GM12878 (cell line): ENCODE results near the gene IL21. TPM values are rescaled to one million over a fixed set of nuclear protein-coding genes. Genes with fewer than 3 reads are reported as not detected.
A peak's percentile ranks its signal among the peaks of the same experiment; 100 is the strongest.

Experiments
- BCL11A ChIP-seq: IDR thresholded peaks from 2 replicates; pipeline ENCODE4 v1.6.1; 2011; ENCODE audit warnings: low read depth, low read length
- BCLAF1 ChIP-seq: fragments of 450-650 bp; IDR thresholded peaks from 2 replicates; pipeline ENCODE4 v1.6.1; 2017; ENCODE audit warnings: antibody characterized with exemption, mild to moderate bottlenecking, moderate library complexity
- CTCF ChIP-seq, 3 experiments: IDR thresholded peaks in 2 of 3; conservative IDR thresholded peaks in 1 of 3; 2 replicates each; pipeline ENCODE4 v1.5.1; 2011; ENCODE audit warnings: low read depth in 3 of 3, low read length in 3 of 3, mild to moderate bottlenecking in 3 of 3, control low read depth in 2 of 3, moderate library complexity in 2 of 3, inconsistent platforms in 1 of 3, mixed read lengths in 1 of 3; ENCODE audit not compliant: control insufficient read depth in 2 of 3, insufficient read depth in 1 of 3; ENCODE audit errors: extremely low read depth in 1 of 3
- ELK1 ChIP-seq: IDR thresholded peaks from 2 replicates; pipeline ENCODE4 v1.6.1; 2012; ENCODE audit warnings: low read depth, low read length, improper control_type of control experiment
- FOXK2 ChIP-seq: fragments of 450-650 bp; IDR thresholded peaks from 2 replicates; pipeline ENCODE4 v1.6.1; 2017; ENCODE audit warnings: mild to moderate bottlenecking, moderate library complexity
- HDGF ChIP-seq: fragments of 450-650 bp; IDR thresholded peaks from 2 replicates; pipeline ENCODE4 v1.6.1; 2016; ENCODE audit warnings: antibody characterized with exemption
- IRF5 ChIP-seq: fragments of 450-650 bp; IDR thresholded peaks from 2 replicates; pipeline ENCODE4 v1.6.1; 2017; ENCODE audit warnings: borderline replicate concordance
- MEF2B ChIP-seq: fragments of 450-650 bp; IDR thresholded peaks from 2 replicates; pipeline ENCODE4 v1.6.1; 2018; ENCODE audit warnings: mild to moderate bottlenecking, moderate library complexity; ENCODE audit not compliant: partially characterized antibody, poor library complexity, severe bottlenecking
- NKRF ChIP-seq: fragments of 450-650 bp; conservative IDR thresholded peaks from 2 replicates; pipeline ENCODE4 v1.6.1; 2017; ENCODE audit warnings: mild to moderate bottlenecking, moderate library complexity
- PBX3 ChIP-seq: IDR thresholded peaks from 2 replicates; pipeline ENCODE4 v1.6.1; 2011; ENCODE audit warnings: mild to moderate bottlenecking, low read depth, low read length, moderate library complexity; ENCODE audit not compliant: insufficient replicate concordance
- RAD21 ChIP-seq: IDR thresholded peaks from 2 replicates; pipeline ENCODE4 v1.6.1; 2011; ENCODE audit warnings: mild to moderate bottlenecking, low read depth, low read length, moderate library complexity; ENCODE audit not compliant: insufficient read depth
- RAD51 ChIP-seq: fragments of 450-650 bp; IDR thresholded peaks from 2 replicates; pipeline ENCODE4 v1.6.1; 2016; ENCODE audit warnings: moderate library complexity, mild to moderate bottlenecking, inconsistent platforms
- STAT1 ChIP-seq: fragments of 450-650 bp; conservative IDR thresholded peaks from 2 replicates; pipeline ENCODE4 v1.6.1; 2014; ENCODE audit warnings: antibody characterized with exemption, mild to moderate bottlenecking
- SUPT20H ChIP-seq: IDR thresholded peaks from 2 replicates; pipeline ENCODE4 v1.6.1; 2011; ENCODE audit warnings: low read depth, mild to moderate bottlenecking, low read length, moderate library complexity, borderline replicate concordance; ENCODE audit not compliant: control insufficient read depth
- ZNF207 ChIP-seq: fragments of 450-650 bp; IDR thresholded peaks from 2 replicates; pipeline ENCODE4 v1.6.1; 2014; ENCODE audit warnings: antibody characterized with exemption, mild to moderate bottlenecking, borderline replicate concordance
- ZNF217 ChIP-seq: fragments of 450-650 bp; IDR thresholded peaks from 2 replicates; pipeline ENCODE4 v1.6.1; 2017; ENCODE audit warnings: antibody characterized with exemption, mild to moderate bottlenecking
- polyA plus RNA-seq, 11 experiments: library from polyadenylated mRNA; depleted of rRNA in 4 of 11; unstranded in 6 of 11; stranded (reverse) in 5 of 11; fragments of >200 nt; fragmentation: Nextera tagmentation in 4 of 11; fragmentation: Illumina TruSeq in 1 of 11; extraction: Ambion mirVana in 4 of 11; extraction: Trizol in 1 of 11; gene quantifications; 1 replicate in 1 of 11; 2 replicates in 10 of 11; pipeline versions ENCODE4 v1.2.1 to v1.2.3, GENCODE V29; 2011 to 2016; ENCODE audit warnings: inconsistent platforms in 2 of 11, missing spikeins in 2 of 11, low read depth in 1 of 11
- total RNA-seq, 4 experiments: library from RNA; depleted of rRNA in 3 of 4; stranded (reverse); fragments of >200 nt in 3 of 4; fragmentation: Illumina TruSeq in 1 of 4; extraction: Trizol in 1 of 4; gene quantifications; 2 replicates each; pipeline versions ENCODE4 v1.2.1 to v1.2.3, GENCODE V29; 2013 to 2021

Gene IL21
- total and polyA plus RNA-seq, 10 of the 15 experiments (the other 5 are each of a cell fraction or from before 2014, with no cell fraction given) = not detected

GRCh38 chr4:122577808-122578781 is 42.8 kb downstream of the IL21 start (continued):
- TF ChIP-seq RAD21 (peak; percentile 69), SUPT20H (no peak), STAT1 (no peak), FOXK2 (no peak), ELK1 (no peak), PBX3 (no peak), NKRF (no peak), IRF5 (no peak), ZNF217 (no peak), HDGF (no peak), BCL11A (no peak), ZNF207 (no peak), BCLAF1 (no peak), CTCF (IDR thresholded peaks at IDR 0.05 in 2 of 3, conservative IDR thresholded peaks at IDR 0.05 in 1 of 3; ENCODE audit: control insufficient read depth in 2 of 3, extremely low read depth in 1 of 3, insufficient read depth in 1 of 3, low read depth in 3 of 3, low read length in 3 of 3) (peak; percentile 66 to 85 (median 85)), RAD51 (no peak), MEF2B (no peak)
